Esophagus squamous epithelium (tissue), 4 donors: ENCODE measurements around the gene CDC42.

Source experiments
- POLR2A ChIP-seq, 4 donors: fragments of 450-650 bp; IDR thresholded peaks; one replicate each; pipeline ENCODE4 v1.6.1; 2017; ENCODE audit warnings: antibody characterized with exemption in 4 of 4, mild to moderate bottlenecking in 4 of 4, moderate library complexity in 3 of 4
- TF ChIP-seq, protein P1 (sequence below), 6 experiments: fragments of 450-650 bp in 4 of 6; fragments of 200-600 bp in 2 of 6; sonication (generic) in 2 of 6; IDR thresholded peaks; one replicate each; pipeline ENCODE4 v1.5.1; 2016 to 2019; ENCODE audit warnings: antibody characterized with exemption in 6 of 6, mild to moderate bottlenecking in 4 of 6, moderate library complexity in 4 of 6

- TF ChIP-seq, protein P1, sequence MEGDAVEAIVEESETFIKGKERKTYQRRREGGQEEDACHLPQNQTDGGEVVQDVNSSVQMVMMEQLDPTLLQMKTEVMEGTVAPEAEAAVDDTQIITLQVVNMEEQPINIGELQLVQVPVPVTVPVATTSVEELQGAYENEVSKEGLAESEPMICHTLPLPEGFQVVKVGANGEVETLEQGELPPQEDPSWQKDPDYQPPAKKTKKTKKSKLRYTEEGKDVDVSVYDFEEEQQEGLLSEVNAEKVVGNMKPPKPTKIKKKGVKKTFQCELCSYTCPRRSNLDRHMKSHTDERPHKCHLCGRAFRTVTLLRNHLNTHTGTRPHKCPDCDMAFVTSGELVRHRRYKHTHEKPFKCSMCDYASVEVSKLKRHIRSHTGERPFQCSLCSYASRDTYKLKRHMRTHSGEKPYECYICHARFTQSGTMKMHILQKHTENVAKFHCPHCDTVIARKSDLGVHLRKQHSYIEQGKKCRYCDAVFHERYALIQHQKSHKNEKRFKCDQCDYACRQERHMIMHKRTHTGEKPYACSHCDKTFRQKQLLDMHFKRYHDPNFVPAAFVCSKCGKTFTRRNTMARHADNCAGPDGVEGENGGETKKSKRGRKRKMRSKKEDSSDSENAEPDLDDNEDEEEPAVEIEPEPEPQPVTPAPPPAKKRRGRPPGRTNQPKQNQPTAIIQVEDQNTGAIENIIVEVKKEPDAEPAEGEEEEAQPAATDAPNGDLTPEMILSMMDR (IDR thresholded peaks at IDR 0.05), result no peak
- TF ChIP-seq POLR2A (IDR thresholded peaks at IDR 0.05), result no peak
Observed at GRCh38 chr1:22096036-22096435, 43.5 kb downstream of the CDC42 start.
